B cell (primary cell): ENCODE measurements around the gene CDC20B. TPM values are rescaled to one million over a fixed set of nuclear protein-coding genes. Genes with fewer than 3 reads are reported as not detected.
"Not testable (repeated sequence)": the region's sequence is repeated elsewhere in the genome, so short reads cannot be mapped to it uniquely, and the experiment has no call there.

Experiments used
- ATAC-seq: fragments of 200-7000 bp; cut with Tn5 transposase; one replicate; pipeline ENCODE4 v1.10.0; 2021; ENCODE audit warnings: low read depth, mild to moderate bottlenecking, moderate number of reproducible peaks, moderate library complexity
- CTCF ChIA-PET: fragments of 350-600 bp; sonication (Branson Sonifier 250); formaldehyde crosslinking; loops from one replicate; lab custom pipeline; 2021; ENCODE audit warnings: antibody characterized with exemption, inconsistent platforms; lab: Charles Lee
- POLR2A ChIA-PET: fragments of 350-600 bp; sonication (Branson Sonifier 250); formaldehyde crosslinking; loops from one replicate; lab custom pipeline; 2021; ENCODE audit warnings: antibody characterized with exemption; lab: Charles Lee
- DNase-seq: peaks from one replicate; pipeline ENCODE4 v3.0.0; 2013
- H2AFZ ChIP-seq: 2 replicates; pipeline ENCODE4 v1.6.1; 2012; ENCODE audit warnings: mild to moderate bottlenecking, low read depth, low read length; ENCODE audit not compliant: insufficient read depth, poor library complexity, severe bottlenecking
- H3K27ac ChIP-seq, 2 donors: 1 replicate in 1 of 2; 2 replicates in 1 of 2; pipeline ENCODE4 v1.5.1; 2012 to 2013; ENCODE audit warnings: low read length in 2 of 2, mild to moderate bottlenecking in 2 of 2, moderate library complexity in 1 of 2
- H3K27me3 ChIP-seq, 4 experiments: fragments of 200-600 bp in 1 of 4; sonication (generic) in 1 of 4; replicated peaks in 1 of 4; 1 replicate in 2 of 4; 2 replicates in 2 of 4; pipeline versions ENCODE4 v1.6.1 to v1.7.0; 2013 to 2016; ENCODE audit warnings: low read length in 3 of 4, mild to moderate bottlenecking in 2 of 4, mixed read lengths in 1 of 4, moderate library complexity in 1 of 4; ENCODE audit not compliant: insufficient read depth in 4 of 4, control insufficient read depth in 3 of 4; ENCODE audit errors: control extremely low read depth in 1 of 4
- H3K36me3 ChIP-seq, 2 experiments: replicated peaks in 1 of 2; 1 replicate in 1 of 2; 2 replicates in 1 of 2; pipeline versions ENCODE4 v1.6.1 to v1.7.1; 2013; ENCODE audit warnings: low read length in 1 of 2; ENCODE audit not compliant: insufficient read depth in 2 of 2, control insufficient read depth in 1 of 2; ENCODE audit errors: control extremely low read depth in 1 of 2, extremely low read depth in 1 of 2
- H3K4me1 ChIP-seq, 2 donors: fragments of 200-600 bp in 1 of 2; sonication (generic) in 1 of 2; 1 replicate in 1 of 2; 2 replicates in 1 of 2; pipeline versions ENCODE4 v1.5.1 to v1.6.1; 2013 to 2017; ENCODE audit warnings: low read length in 2 of 2; ENCODE audit not compliant: control insufficient read depth in 2 of 2, insufficient read depth in 2 of 2
- H3K4me2 ChIP-seq: replicated peaks from 2 replicates; pipeline ENCODE3; 2012; ENCODE audit warnings: mild to moderate bottlenecking, low read depth, low read length; ENCODE audit not compliant: poor library complexity, severe bottlenecking
- H3K4me3 ChIP-seq, 5 experiments: fragments of 200-600 bp in 1 of 5; sonication (generic) in 1 of 5; 1 replicate in 3 of 5; 2 replicates in 2 of 5; pipeline versions ENCODE4 v1.5.1 to v1.7.0; 2011 to 2016; ENCODE audit warnings: low read length in 4 of 5, mild to moderate bottlenecking in 4 of 5, low read depth in 2 of 5, control low read depth in 1 of 5, moderate library complexity in 1 of 5; ENCODE audit not compliant: insufficient read depth in 1 of 5; ENCODE audit errors: control extremely low read depth in 1 of 5, extremely low read depth in 1 of 5
- H3K79me2 ChIP-seq: fragments of 200-600 bp; sonication (generic); one replicate; pipeline ENCODE4 v1.6.0; 2016; ENCODE audit warnings: low read length; ENCODE audit not compliant: control insufficient read depth, insufficient read depth
- H3K9ac ChIP-seq: fragments of 200-600 bp; sonication (generic); 2 replicates; pipeline ENCODE4 v1.6.1; 2017; ENCODE audit warnings: mild to moderate bottlenecking, low read length, moderate library complexity
- H3K9me3 ChIP-seq, 3 donors: one replicate each; pipeline versions ENCODE4 v1.6.1 to v1.7.1; 2013; ENCODE audit warnings: low read length in 2 of 3; ENCODE audit not compliant: control insufficient read depth in 2 of 3, insufficient read depth in 1 of 3; ENCODE audit errors: control extremely low read depth in 1 of 3
- H4K20me1 ChIP-seq: 2 replicates; pipeline ENCODE4 v1.6.0; 2012; ENCODE audit warnings: mild to moderate bottlenecking, low read length; ENCODE audit not compliant: insufficient read depth, control insufficient read depth, poor library complexity, severe bottlenecking
- H3K27ac Mint-ChIP-seq: one replicate; pipeline ENCODE4 v1.8.0; 2021; ENCODE audit warnings: mixed read lengths
- H3K27me3 Mint-ChIP-seq: one replicate; pipeline ENCODE4 v1.8.0; 2021; ENCODE audit warnings: mixed read lengths
- H3K4me1 Mint-ChIP-seq: one replicate; pipeline ENCODE4 v1.8.0; 2021; ENCODE audit warnings: mixed read lengths
- H3K4me3 Mint-ChIP-seq: one replicate; pipeline ENCODE4 v1.8.0; 2021; ENCODE audit warnings: mixed read lengths
- H3K9me3 Mint-ChIP-seq: one replicate; pipeline ENCODE4 v1.8.0; 2022; ENCODE audit warnings: mixed read lengths; ENCODE audit not compliant: insufficient read depth
- CTCF ChIP-seq: fragments of 200-600 bp; IDR thresholded peaks from one replicate; pipeline ENCODE4 v1.8.0; 2022; ENCODE audit warnings: antibody characterized with exemption, mild to moderate bottlenecking
- EZH2 ChIP-seq: IDR thresholded peaks from 2 replicates; pipeline ENCODE4 v1.6.1; 2012; ENCODE audit warnings: borderline replicate concordance, low read depth, mild to moderate bottlenecking, moderate library complexity, low read length; ENCODE audit not compliant: insufficient read depth, poor library complexity, severe bottlenecking
- WGBS: methylation state at CpG from one replicate; pipeline ENCODE4 v1.1.5; 2013; ENCODE audit warnings: missing lambda C conversion rate; ENCODE audit not compliant: insufficient coverage; 5-methylcytosine and 5-hydroxymethylcytosine counted together
- intact Hi-C: fragments of 100-400 bp; cut with micrococcal nuclease; formaldehyde crosslinking; loops from one replicate; pipeline ENCODE4 v1.10.0; 2022
- polyA plus RNA-seq: library from polyadenylated mRNA; depleted of rRNA; stranded (reverse); fragments of >200 nt; gene quantifications from 2 replicates; pipeline ENCODE4 v1.2.3, GENCODE V29; 2012
- total RNA-seq, 2 donors: library from RNA; stranded (reverse); fragments of 120-200 nt in 1 of 2; gene quantifications; 1 replicate in 1 of 2; 2 replicates in 1 of 2; pipeline versions ENCODE4 v1.2.3 to v1.2.4, GENCODE V29; 2013 to 2022

CDC20B gene
- total and polyA plus RNA-seq, 2 donors (not counting 1 experiment from before 2014, with no cell fraction given): 0.09 TPM; not detected in 1

GRCh38 chr5:55102348-55102747 is 70.6 kb downstream of the CDC20B start, which contains the start of gene GZMA:
GZMA (plus strand) TSS chr5:55102646; CDS start chr5:55102683, 37 bp downstream.
- TF ChIP-seq EZH2 (no peak), CTCF (no peak)
- peaks cover 0 to 3% (median 0%) of the 10 kb centered on the region in 4 experiments for H3K27me3 ChIP-seq
- no peaks in the 10 kb centered on the region for H4K20me1 ChIP-seq
- intact Hi-C loops: no loop called here
- no peak within 1 kb of the TSS for H3K9ac ChIP-seq
- ChIA-PET POLR2A (no interaction called here), CTCF (no interaction called here)
- H3K9me3 ChIP-seq: no peaks in the 10 kb centered on the region
- Mint-ChIP-seq H3K9me3 (no peaks in the 10 kb centered on the region), H3K4me1 (peaks cover 12% of the 10 kb centered on the region), H3K27ac (no peak within 1 kb of the TSS), H3K4me3 (peak within 1 kb of the TSS; percentile 16), H3K27me3 (peaks cover 8% of the 10 kb centered on the region)
- H3K79me2 ChIP-seq: no peaks in the 10 kb centered on the region
- H3K4me1 ChIP-seq: peaks cover 2 to 7% of the 10 kb centered on the region in 2 donors
- DNase-seq (no peak), ATAC-seq (no peak)
- H3K4me3 ChIP-seq: no peak within 1 kb of the TSS
- H3K36me3 ChIP-seq: no peaks in the 10 kb centered on the region
- H3K27ac ChIP-seq: no peak within 1 kb of the TSS
- 0% methylated on average over 1 of the region's 3 CpGs for WGBS
- H3K4me2 ChIP-seq: peak within 1 kb of the TSS; percentile 30
- no peak within 1 kb of the TSS for H2AFZ ChIP-seq

- peaks cover 0 to 3% (median under 1%) of the 10 kb centered on the region in 4 experiments for H3K27me3 ChIP-seq
- ATAC-seq (no peak), DNase-seq (no peak)
- no CpG with 5 or more reads among the region's 5 CpGs for WGBS
- H4K20me1 ChIP-seq: no peaks in the 10 kb centered on the region
- no peak overlapping the region for H3K4me3 ChIP-seq
- H3K27ac ChIP-seq: no peak overlapping the region
- ChIA-PET POLR2A (no interaction called here), CTCF (no interaction called here)
- H3K9me3 ChIP-seq: peaks cover 0 to under 1% (median 0%) of the 10 kb centered on the region in 3 donors
- no peak for TF ChIP-seq EZH2
- no peak for TF ChIP-seq CTCF
- no peak overlapping the region for H3K27ac Mint-ChIP-seq
- no peaks in the 10 kb centered on the region for H3K36me3 ChIP-seq
- no peaks in the 10 kb centered on the region for H3K9me3 Mint-ChIP-seq
- H3K4me1 Mint-ChIP-seq: peaks cover 12% of the 10 kb centered on the region
- no peak overlapping the region for H3K9ac ChIP-seq
- H3K4me2 ChIP-seq: peak overlapping the region; percentile 30
- peaks cover 2 to 7% of the 10 kb centered on the region in 2 donors for H3K4me1 ChIP-seq
- no peaks in the 10 kb centered on the region for H3K79me2 ChIP-seq
- H2AFZ ChIP-seq: no peak overlapping the region
- intact Hi-C loops: no loop called here
- peak overlapping the region; percentile 16 for H3K4me3 Mint-ChIP-seq
- H3K27me3 Mint-ChIP-seq: peaks cover 8% of the 10 kb centered on the region
Observed at GRCh38 chr5:55101556-55102276, 71.3 kb downstream of the CDC20B start.

- H3K27ac Mint-ChIP-seq, H3K27me3 ChIP-seq, H3K4me3 Mint-ChIP-seq, H2AFZ ChIP-seq, H3K4me1 ChIP-seq, H3K79me2 ChIP-seq, intact Hi-C loops, H3K9me3 Mint-ChIP-seq, H3K27ac ChIP-seq, ATAC-seq, H3K4me3 ChIP-seq, H3K27me3 Mint-ChIP-seq, DNase-seq, POLR2A ChIA-PET, H3K4me2 ChIP-seq, H3K9ac ChIP-seq, H3K9me3 ChIP-seq, H4K20me1 ChIP-seq, CTCF ChIA-PET, H3K36me3 ChIP-seq: not testable (repeated sequence)
- H3K4me1 Mint-ChIP-seq: peaks cover 12% of the 10 kb centered on the region
Observed at GRCh38 chr5:55101148-55101547, 71.8 kb downstream of the CDC20B start.
